GM23248 (cell line): ENCODE results near the gene PERCC1.

Experiments
- EZH2 ChIP-seq: fragments of 200-600 bp; sonication (generic); IDR thresholded peaks from 2 replicates; pipeline ENCODE4 v1.6.1; 2018; ENCODE audit warnings: antibody characterized with exemption, mild to moderate bottlenecking; ENCODE audit not compliant: insufficient read depth, poor library complexity, severe bottlenecking
- EZH2phosphoT487 ChIP-seq: fragments of 200-600 bp; sonication (generic); IDR thresholded peaks from 2 replicates; pipeline ENCODE4 v1.6.1; 2018; ENCODE audit warnings: antibody characterized with exemption, moderate library complexity, mild to moderate bottlenecking, low read depth; ENCODE audit not compliant: insufficient read depth

DNA sequence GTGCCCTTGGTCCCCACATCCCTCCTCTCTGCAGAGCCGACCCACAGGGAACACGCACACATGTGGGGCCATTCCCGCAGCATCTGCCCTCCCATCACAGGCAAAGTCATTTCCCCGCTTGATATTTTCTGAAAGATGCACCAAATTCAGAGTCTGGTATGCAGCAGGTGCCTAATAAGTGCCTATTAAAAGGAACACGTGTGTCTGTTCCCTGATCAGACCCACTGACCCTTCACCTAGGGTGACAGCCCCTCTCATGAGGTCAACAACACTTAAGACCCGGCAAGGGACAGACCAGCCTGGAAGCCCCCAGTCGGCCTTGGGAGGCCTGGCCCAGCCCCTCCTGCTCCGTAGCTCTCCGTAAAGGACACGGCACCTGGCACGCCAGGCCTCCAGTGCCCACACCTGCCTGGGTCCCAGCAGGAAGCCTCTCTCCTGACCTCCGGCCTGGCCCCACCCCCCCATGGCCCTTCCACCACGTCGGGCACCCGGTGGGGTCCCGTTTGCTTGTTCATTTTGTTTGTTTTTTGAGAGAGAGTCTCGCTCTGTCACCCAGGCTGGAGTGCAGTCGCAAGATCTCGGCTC lies 36.4 kb upstream of the PERCC1 start:
- no peak for TF ChIP-seq EZH2
- TF ChIP-seq EZH2phosphoT487 = no peak
